NT2/D1 (cell line): ENCODE data around the gene SLC24A3.

Source experiments
- DNase-seq: peaks from one replicate; pipeline ENCODE4 v3.0.0-alpha.2; 2011; ENCODE audit warnings: low read depth, low spot score
- H3K27me3 ChIP-seq: 2 replicates; pipeline ENCODE4 v1.6.0; 2011; ENCODE audit warnings: mild to moderate bottlenecking; ENCODE audit not compliant: insufficient read length, insufficient read depth
- H3K36me3 ChIP-seq: 2 replicates; pipeline ENCODE4 v1.6.1; 2011; ENCODE audit warnings: mild to moderate bottlenecking, low read length, mixed read lengths; ENCODE audit not compliant: insufficient read depth, insufficient read length
- H3K4me1 ChIP-seq: 2 replicates; pipeline ENCODE4 v1.5.1; 2011; ENCODE audit not compliant: insufficient read depth, insufficient read length
- H3K4me3 ChIP-seq: 2 replicates; pipeline ENCODE4 v1.5.1; 2011; ENCODE audit warnings: low read depth; ENCODE audit not compliant: insufficient read length
- H3K9ac ChIP-seq: 2 replicates; pipeline ENCODE4 v1.6.0; 2011; ENCODE audit warnings: low read depth; ENCODE audit not compliant: insufficient read length
- H3K9me3 ChIP-seq: 2 replicates; pipeline ENCODE4 v1.5.1; 2011; ENCODE audit warnings: mild to moderate bottlenecking, low read length; ENCODE audit not compliant: insufficient read depth
- SUZ12 ChIP-seq: IDR thresholded peaks from 2 replicates; pipeline ENCODE4 v1.6.1; 2011; ENCODE audit not compliant: insufficient read length, insufficient read depth; ENCODE audit errors: extremely low read depth
- YY1 ChIP-seq: IDR thresholded peaks from 2 replicates; pipeline ENCODE4 v1.6.1; 2011; ENCODE audit not compliant: insufficient read length, insufficient read depth
- ZNF274 ChIP-seq: IDR thresholded peaks from 2 replicates; pipeline ENCODE4 v1.6.1; 2011; ENCODE audit warnings: mild to moderate bottlenecking, low read depth, low read length

Gene SLC24A3

DNA sequence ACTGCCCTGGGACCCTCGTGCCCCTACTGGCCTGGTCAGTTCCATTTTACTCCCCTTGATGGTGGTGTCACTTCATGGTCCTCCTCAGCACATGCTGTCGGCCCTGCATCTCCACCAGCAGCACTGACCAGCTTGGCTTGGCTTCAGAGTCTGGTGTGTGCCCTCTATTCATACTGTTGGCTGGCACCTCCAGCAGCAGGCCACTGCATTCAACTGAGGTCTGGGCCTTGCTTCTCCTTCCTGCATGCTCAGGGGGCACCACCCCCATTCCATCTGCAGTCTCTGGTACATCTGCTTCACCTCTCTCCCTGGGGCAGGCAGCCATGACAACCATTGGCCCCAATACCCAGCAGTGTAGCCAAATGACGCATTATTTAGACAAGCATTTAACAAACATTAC lies 155.9 kb downstream of the SLC24A3 start:
- TF ChIP-seq YY1 (no peak), SUZ12 (no peak), ZNF274 (no peak)
- no peaks in the 10 kb centered on the region for H3K4me1 ChIP-seq
- H3K9me3 ChIP-seq = no peaks in the 10 kb centered on the region
- no peaks in the 10 kb centered on the region for H3K27me3 ChIP-seq
- no peak for DNase-seq
- H3K9ac ChIP-seq = no peak overlapping the region
- H3K4me3 ChIP-seq = no peak overlapping the region
- H3K36me3 ChIP-seq = no peaks in the 10 kb centered on the region

DNA sequence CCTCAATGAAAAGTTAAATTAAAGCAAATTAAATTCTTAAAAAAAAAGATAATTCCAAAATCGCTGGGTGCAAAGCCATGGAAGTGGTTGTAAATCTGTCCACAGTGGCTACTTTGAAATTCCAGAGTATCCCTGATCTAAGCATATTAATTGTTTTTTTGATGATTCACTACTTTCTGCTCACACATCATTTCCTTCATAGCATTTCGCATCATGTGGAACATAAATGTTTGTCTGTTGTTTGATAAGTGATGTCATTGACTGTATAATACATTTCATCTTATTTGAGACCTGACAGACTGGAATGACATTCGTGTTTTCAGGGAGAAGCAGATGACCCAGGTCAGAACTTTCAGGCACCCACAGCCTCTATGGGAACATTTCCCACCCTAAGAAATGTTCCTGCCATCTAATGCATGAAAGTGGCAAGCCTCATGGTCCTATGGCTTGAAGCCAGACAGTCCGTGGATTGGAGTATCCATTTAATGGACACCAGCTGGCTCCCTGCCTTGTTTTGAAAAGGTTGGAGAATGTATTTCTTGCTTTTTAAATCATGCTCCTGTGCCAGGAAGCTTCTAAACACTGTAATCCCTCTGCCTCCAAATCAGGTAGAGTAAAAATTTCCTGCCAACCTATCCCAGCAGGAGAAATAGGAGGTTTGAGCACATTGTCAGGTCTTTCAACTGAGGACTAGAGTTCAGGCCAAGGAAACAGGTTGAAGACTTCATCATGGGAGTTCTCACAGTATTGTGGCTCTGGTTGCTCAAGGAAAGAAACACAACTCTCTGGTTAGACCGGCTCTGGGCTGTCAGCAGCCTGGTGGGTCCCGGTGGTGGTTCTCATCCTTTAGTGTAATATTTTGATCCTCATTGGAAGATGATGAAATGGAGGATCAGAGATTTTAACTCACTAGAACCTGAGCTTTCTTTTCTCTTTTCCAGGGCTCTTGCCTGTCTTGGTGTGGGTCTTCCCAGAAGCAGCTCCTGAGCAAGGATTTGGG lies 157.9 kb downstream of the SLC24A3 start:
- Histone ChIP-seq H3K27me3 (no peaks in the 10 kb centered on the region), H3K4me3 (no peak overlapping the region), H3K9me3 (no peaks in the 10 kb centered on the region), H3K4me1 (no peaks in the 10 kb centered on the region), H3K9ac (no peak overlapping the region), H3K36me3 (no peaks in the 10 kb centered on the region)
- no peak for DNase-seq
- TF ChIP-seq YY1 (no peak), SUZ12 (no peak), ZNF274 (no peak)

DNA sequence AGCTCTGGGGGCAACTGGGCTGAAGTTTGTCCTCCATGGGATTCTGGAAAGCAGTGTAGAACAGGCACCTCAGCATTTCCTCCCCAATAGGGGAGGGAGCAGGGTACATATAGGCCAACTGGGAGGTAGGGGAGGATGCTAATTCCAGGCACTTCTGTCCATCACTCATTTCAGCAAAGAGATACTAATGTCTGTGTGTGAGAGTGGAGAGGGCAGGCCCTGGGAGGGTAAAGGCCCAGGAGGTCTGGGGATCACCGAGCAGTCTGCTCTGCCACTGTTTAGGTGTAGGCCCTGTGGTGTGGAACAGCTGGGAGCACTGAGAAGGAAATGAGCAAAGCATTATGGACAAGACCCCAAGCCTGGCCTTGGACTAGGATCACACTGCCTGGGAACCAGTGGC lies 158.7 kb downstream of the SLC24A3 start:
- H3K27me3 ChIP-seq = no peaks in the 10 kb centered on the region
- no peak for TF ChIP-seq ZNF274
- no peak for TF ChIP-seq YY1
- no peak for TF ChIP-seq SUZ12
- no peak overlapping the region for H3K4me3 ChIP-seq
- H3K9ac ChIP-seq = no peak overlapping the region
- H3K4me1 ChIP-seq = no peaks in the 10 kb centered on the region
- no peaks in the 10 kb centered on the region for H3K36me3 ChIP-seq
- no peaks in the 10 kb centered on the region for H3K9me3 ChIP-seq
- DNase-seq = no peak

DNA sequence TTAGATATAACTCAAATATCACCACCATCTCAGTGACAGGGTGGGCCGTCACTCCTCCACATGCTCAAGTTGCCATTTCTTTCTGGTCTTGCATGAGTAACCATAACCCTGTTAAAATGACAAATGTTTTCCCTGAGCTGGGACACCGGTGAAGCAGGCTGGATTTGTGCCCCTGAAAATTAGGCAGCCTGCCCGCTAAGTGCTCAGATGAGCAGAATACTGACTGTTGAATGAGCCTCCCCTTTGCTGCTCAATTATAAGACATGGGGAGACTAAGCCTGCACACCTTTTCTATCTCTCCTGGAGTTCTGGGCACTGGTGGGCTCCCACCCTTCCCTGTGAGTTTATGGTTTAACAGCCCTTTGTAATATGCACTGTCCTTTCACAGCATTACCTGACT lies 161.8 kb downstream of the SLC24A3 start:
- Histone ChIP-seq H3K9ac (no peak overlapping the region), H3K27me3 (no peaks in the 10 kb centered on the region), H3K9me3 (no peaks in the 10 kb centered on the region), H3K36me3 (no peaks in the 10 kb centered on the region), H3K4me3 (no peak overlapping the region), H3K4me1 (no peaks in the 10 kb centered on the region)
- DNase-seq = no peak
- no peak for TF ChIP-seq YY1
- TF ChIP-seq SUZ12 = no peak
- no peak for TF ChIP-seq ZNF274

DNA sequence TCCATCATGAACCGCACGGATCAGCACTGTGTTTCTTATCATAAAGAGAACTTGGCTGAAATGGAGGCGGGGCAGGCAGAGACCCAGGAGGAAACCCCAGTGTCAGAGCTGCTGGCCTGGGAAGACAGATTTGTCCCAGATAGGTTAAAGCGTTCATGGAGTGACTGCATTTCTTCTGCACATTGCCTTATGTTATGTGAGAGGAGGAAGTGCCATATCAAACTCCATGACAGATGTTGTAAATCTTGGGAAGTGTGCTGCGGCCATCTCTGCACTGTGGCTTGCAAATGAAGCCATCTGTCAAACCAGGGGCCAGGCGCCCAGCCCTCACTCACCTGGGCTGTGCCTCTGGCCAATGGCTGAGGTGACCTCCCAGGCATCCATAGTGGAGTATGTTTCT lies 163.0 kb downstream of the SLC24A3 start:
- Histone ChIP-seq H3K27me3 (no peaks in the 10 kb centered on the region), H3K9me3 (peaks cover 4% of the 10 kb centered on the region; the same call in 1 of the 2 replicates), H3K4me3 (no peak overlapping the region), H3K9ac (no peak overlapping the region), H3K4me1 (no peaks in the 10 kb centered on the region), H3K36me3 (no peaks in the 10 kb centered on the region)
- TF ChIP-seq ZNF274 (no peak), SUZ12 (no peak), YY1 (no peak)
- no peak for DNase-seq

DNA sequence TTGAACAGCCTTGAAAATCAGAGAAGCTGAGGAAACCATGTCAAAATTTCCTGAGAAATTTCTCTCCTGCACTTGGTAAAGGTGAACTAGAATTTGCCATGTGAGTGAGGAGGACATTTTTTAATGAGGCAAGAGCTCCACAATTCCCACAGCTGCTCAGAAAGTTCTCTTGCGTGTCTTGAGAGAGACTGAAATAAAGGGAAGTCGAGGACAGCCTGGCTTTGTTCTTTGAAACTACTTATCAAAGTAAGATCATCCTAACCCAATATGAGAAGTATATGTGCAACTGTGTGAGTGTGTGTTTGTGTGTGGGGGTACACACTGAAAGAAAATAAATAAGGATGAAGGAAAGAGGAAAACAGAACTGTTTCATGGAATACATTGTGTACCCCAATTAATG lies 163.4 kb downstream of the SLC24A3 start:
- no peaks in the 10 kb centered on the region for H3K36me3 ChIP-seq
- no peak overlapping the region for H3K9ac ChIP-seq
- no peak for TF ChIP-seq YY1
- TF ChIP-seq ZNF274 = no peak
- no peak for TF ChIP-seq SUZ12
- no peak overlapping the region for H3K4me3 ChIP-seq
- no peak for DNase-seq
- H3K4me1 ChIP-seq = no peaks in the 10 kb centered on the region
- peaks cover 4% of the 10 kb centered on the region; the same call in 1 of the 2 replicates for H3K9me3 ChIP-seq
- no peaks in the 10 kb centered on the region for H3K27me3 ChIP-seq

DNA sequence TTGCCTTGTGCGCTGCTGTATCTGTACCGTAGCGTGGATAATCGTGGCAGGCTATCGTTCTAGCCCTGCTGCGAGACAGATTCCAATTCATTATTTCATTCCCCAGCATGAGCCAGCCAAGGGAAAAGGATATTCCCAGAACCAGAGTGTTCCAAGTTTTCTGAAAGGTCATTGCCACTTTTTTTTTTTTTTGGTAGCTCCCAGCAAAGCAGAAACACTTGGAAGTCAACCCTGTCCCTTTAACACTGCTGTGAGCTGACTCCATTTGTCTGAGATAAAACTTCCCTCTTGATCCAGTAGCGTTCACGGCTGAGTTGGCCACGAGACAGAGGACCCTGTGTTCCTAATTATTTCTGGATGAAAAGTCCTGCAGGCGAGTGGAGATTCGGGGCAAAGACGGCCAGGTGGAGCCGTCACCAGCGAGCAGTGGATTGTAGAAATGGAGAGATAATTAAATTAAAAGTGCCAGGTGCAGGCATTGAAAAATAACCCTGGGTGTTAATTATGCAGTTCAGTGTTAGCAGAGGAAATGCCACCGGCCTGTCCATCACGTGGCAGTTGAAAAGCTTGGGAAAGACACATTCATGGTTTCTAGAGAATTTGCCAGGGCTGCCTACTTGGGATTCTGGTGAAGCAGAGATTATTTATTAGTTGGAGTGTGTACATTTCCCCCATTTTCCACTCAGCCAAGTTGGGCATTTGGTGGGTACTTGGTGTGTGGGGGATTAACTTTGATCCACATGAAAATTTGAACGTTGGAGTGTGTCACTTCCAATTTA lies 164.2 kb downstream of the SLC24A3 start:
- Histone ChIP-seq H3K4me3 (no peak overlapping the region), H3K4me1 (no peaks in the 10 kb centered on the region), H3K9ac (no peak overlapping the region), H3K36me3 (no peaks in the 10 kb centered on the region), H3K9me3 (peaks cover 4% of the 10 kb centered on the region; the same call in 1 of the 2 replicates), H3K27me3 (no peaks in the 10 kb centered on the region)
- TF ChIP-seq YY1 (no peak), ZNF274 (no peak), SUZ12 (no peak)
- no peak for DNase-seq
